Esophagus squamous epithelium (tissue), 4 donors: Measurements from ENCODE around the gene PDZK1IP1. TPM values are rescaled to one million over a fixed set of nuclear protein-coding genes. Genes with fewer than 3 reads are reported as not detected.

Experiments
- total RNA-seq, 4 donors: library from RNA; depleted of rRNA; stranded (reverse); fragments of >200 nt; gene quantifications; one replicate each; pipeline ENCODE4 v1.1.0, GENCODE V29; 2016

Gene PDZK1IP1
- total RNA-seq, 4 donors from 2014 or later: 9.7 to 429 (median 312) TPM

Other genes starting within 250 kb of the PDZK1IP1 start
- under 1 TPM in 1 of 4 donors, not detected in 3; 0.38 TPM for gene CYP4A11, start 248.6 kb downstream of the PDZK1IP1 start, total RNA-seq
- 10 to 100 TPM; 16.9 to 31.0 (median 28.8) TPM for gene CYP4X1, start 166.4 kb downstream of the PDZK1IP1 start, total RNA-seq
- gene CYP4Z1, start 122.8 kb downstream of the PDZK1IP1 start, total RNA-seq: 1 to 10 TPM in 3 of 4 donors, under 1 TPM in 1; 0.19 to 1.5 (median 1.4) TPM
- under 1 TPM in 1 of 4 donors, not detected in 3; 0.38 TPM for gene CYP4A22, start 52.6 kb downstream of the PDZK1IP1 start, total RNA-seq
- 1 to 10 TPM in 2 of 4 donors, under 1 TPM in 2; 0.45 to 3.6 (median 1.1) TPM for gene TAL1, start 42.2 kb upstream of the PDZK1IP1 start, total RNA-seq
- gene STIL, start 124.1 kb upstream of the PDZK1IP1 start, total RNA-seq: 10 to 100 TPM in 1 of 4 donors, 1 to 10 TPM in 3; 4.2 to 15.1 (median 6.8) TPM
- 100 to 1,000 TPM; 124 to 177 (median 133) TPM for gene CMPK1, start 143.8 kb upstream of the PDZK1IP1 start, total RNA-seq
- not detected for gene FOXE3, start 226.2 kb upstream of the PDZK1IP1 start, total RNA-seq
- under 1 TPM in 1 of 4 donors, not detected in 3; under 0.01 TPM for gene FOXD2, start 248.0 kb upstream of the PDZK1IP1 start, total RNA-seq